Panc1 (cell line): ENCODE data around the gene GNA12. TPM values are rescaled to one million over a fixed set of nuclear protein-coding genes. Genes with fewer than 3 reads are reported as not detected.

Source experiments
- ATAC-seq: fragments of 200-7000 bp; cut with Tn5 transposase; 2 replicates; pipeline ENCODE4 v1.9.1; 2020; ENCODE audit warnings: mild to moderate bottlenecking, moderate library complexity
- BruUV-seq: library from RNA; stranded (reverse); fragments of 400-500 nt; replicated peaks from 2 replicates; lab custom pipeline; 2021; lab: Mats Ljungman, UMichigan
- CTCF ChIA-PET: fragments of 300-600 bp; sonication (Branson Sonifier 250); formaldehyde crosslinking; loops from one replicate; lab custom pipeline; 2022; ENCODE audit warnings: antibody characterized with exemption; lab: Charles Lee
- POLR2A ChIA-PET: fragments of 300-600 bp; sonication (Branson Sonifier 250); formaldehyde crosslinking; loops from one replicate; lab custom pipeline; 2022; ENCODE audit warnings: antibody characterized with exemption; lab: Charles Lee
- DNase-seq: peaks from one replicate; pipeline ENCODE4 v3.0.0-alpha.2; 2010; ENCODE audit warnings: low read depth, low spot score
- H3K27ac ChIP-seq: 2 replicates; pipeline ENCODE4 v1.5.1; 2011; ENCODE audit warnings: mild to moderate bottlenecking, low read length, inconsistent platforms
- H3K27me3 ChIP-seq: fragments of 200-500 bp; sonication (Bioruptor generic); 2 replicates; pipeline ENCODE4 v1.6.0; 2014; ENCODE audit warnings: low read length, inconsistent platforms; ENCODE audit not compliant: control insufficient read depth, insufficient read depth
- H3K36me3 ChIP-seq: fragments of 200-500 bp; sonication (Bioruptor generic); 2 replicates; pipeline ENCODE4 v1.5.1; 2014; ENCODE audit warnings: inconsistent platforms, mild to moderate bottlenecking, low read length, moderate library complexity; ENCODE audit not compliant: control insufficient read depth, insufficient read depth
- H3K4me1 ChIP-seq: 2 replicates; pipeline ENCODE4 v1.5.1; 2011; ENCODE audit warnings: inconsistent platforms, mild to moderate bottlenecking, low read length, moderate library complexity; ENCODE audit not compliant: control insufficient read depth, insufficient read depth
- H3K4me3 ChIP-seq, 2 experiments: 2 replicates each; pipeline ENCODE4 v1.5.1; 2011 to 2012; ENCODE audit warnings: low read depth in 2 of 2, low read length in 2 of 2, mild to moderate bottlenecking in 2 of 2, inconsistent platforms in 1 of 2, moderate library complexity in 1 of 2
- H3K9me3 ChIP-seq: fragments of 200-500 bp; sonication (Bioruptor generic); 2 replicates; pipeline ENCODE4 v1.5.1; 2014; ENCODE audit warnings: low read depth, mild to moderate bottlenecking, inconsistent platforms, low read length, moderate library complexity; ENCODE audit not compliant: control insufficient read depth, insufficient read depth
- POLR2AphosphoS5 ChIP-seq: IDR thresholded peaks from 2 replicates; pipeline ENCODE4 v1.6.1; 2012; ENCODE audit warnings: mild to moderate bottlenecking, low read depth, low read length, moderate library complexity
- SIN3A ChIP-seq: IDR thresholded peaks from 2 replicates; pipeline ENCODE4 v1.6.1; 2012; ENCODE audit warnings: low read depth, mild to moderate bottlenecking, low read length, moderate library complexity, borderline replicate concordance; ENCODE audit not compliant: insufficient read depth
- TCF7L2 ChIP-seq: IDR thresholded peaks from 2 replicates; pipeline ENCODE4 v1.6.1; 2011; ENCODE audit warnings: mild to moderate bottlenecking, low read depth, low read length, inconsistent platforms
- in situ Hi-C: cut with HindIII; loops from 2 replicates; pipeline ENCODE4 v1.10.0; 2016; ENCODE audit warnings: low sequenced_read_pairs, low pct_unique_long_range_greater_than_20kb
- intact Hi-C: fragments of 100-400 bp; cut with micrococcal nuclease; formaldehyde crosslinking; loops from one replicate; pipeline ENCODE4 v1.10.0; 2022; ENCODE audit not compliant: unreplicated experiment
- total RNA-seq: library from RNA; stranded (reverse); gene quantifications from one replicate; pipeline ENCODE4 v1.2.1, GENCODE V29; 2021; ENCODE audit not compliant: unreplicated experiment
- TF ChIP-seq, protein P1 (sequence below): fragments of 450-650 bp; IDR thresholded peaks from 2 replicates; pipeline ENCODE4 v1.5.1; 2017; ENCODE audit warnings: mild to moderate bottlenecking
- TF ChIP-seq, protein P2 (sequence below), 2 experiments: IDR thresholded peaks; 2 replicates each; pipeline ENCODE4 v1.6.1; 2011 to 2012; ENCODE audit warnings: low read depth in 2 of 2, control low read depth in 1 of 2, low read length in 1 of 2, mild to moderate bottlenecking in 1 of 2, moderate library complexity in 1 of 2; ENCODE audit not compliant: insufficient read depth in 1 of 2

Gene GNA12
- total RNA-seq, 1 experiment from 2014 or later = 139 TPM

DNA sequence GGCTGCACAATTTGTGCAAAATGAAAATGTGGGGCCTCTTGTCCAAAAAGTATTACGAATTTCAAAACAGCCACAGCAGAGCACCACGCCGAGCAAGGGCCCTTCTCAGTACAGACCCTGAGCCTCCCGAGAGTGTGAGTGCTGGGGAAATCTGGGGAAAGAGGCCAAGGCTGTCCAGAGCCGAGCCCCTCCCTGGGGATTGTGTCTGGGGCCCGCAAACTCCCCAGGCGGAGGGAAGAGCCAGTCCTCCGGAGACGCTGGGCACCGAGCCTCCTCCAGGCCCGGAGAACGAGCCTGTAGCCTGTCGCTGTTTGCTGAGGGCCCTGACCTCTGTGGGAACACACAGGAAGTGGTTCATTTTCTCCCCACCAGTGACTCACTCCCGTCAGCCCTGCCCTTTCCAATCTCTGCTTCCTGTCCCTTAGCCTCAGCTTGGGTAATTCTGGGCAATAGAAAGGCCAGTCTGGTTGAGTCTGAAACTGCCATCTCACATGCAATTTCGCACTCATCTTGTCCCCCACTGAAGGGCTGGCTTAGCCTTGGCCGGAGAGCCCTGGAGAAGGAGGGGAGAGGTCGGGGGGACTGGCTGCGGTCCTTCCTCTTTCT, 19.5 kb upstream of the GNA12 start:
- peak; percentile 94 for ATAC-seq
- intact Hi-C loops = no loop called here
- in situ Hi-C loops = no loop called here
- no peaks in the 10 kb centered on the region for H3K36me3 ChIP-seq
- peak; percentile 92 for DNase-seq
- POLR2A ChIA-PET = interaction anchor here (0.7 to 0.8 kb wide), 2 partner anchors 19 to 439 kb away, joined by 3 to 4 read pairs; no protein-coding TSS in a partner anchor
- TF ChIP-seq, protein P1, sequence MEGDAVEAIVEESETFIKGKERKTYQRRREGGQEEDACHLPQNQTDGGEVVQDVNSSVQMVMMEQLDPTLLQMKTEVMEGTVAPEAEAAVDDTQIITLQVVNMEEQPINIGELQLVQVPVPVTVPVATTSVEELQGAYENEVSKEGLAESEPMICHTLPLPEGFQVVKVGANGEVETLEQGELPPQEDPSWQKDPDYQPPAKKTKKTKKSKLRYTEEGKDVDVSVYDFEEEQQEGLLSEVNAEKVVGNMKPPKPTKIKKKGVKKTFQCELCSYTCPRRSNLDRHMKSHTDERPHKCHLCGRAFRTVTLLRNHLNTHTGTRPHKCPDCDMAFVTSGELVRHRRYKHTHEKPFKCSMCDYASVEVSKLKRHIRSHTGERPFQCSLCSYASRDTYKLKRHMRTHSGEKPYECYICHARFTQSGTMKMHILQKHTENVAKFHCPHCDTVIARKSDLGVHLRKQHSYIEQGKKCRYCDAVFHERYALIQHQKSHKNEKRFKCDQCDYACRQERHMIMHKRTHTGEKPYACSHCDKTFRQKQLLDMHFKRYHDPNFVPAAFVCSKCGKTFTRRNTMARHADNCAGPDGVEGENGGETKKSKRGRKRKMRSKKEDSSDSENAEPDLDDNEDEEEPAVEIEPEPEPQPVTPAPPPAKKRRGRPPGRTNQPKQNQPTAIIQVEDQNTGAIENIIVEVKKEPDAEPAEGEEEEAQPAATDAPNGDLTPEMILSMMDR = no peak
- peak; percentile 90 for TF ChIP-seq POLR2AphosphoS5
- BruUV-seq = no TSS peak
- H3K27ac ChIP-seq = peak overlapping the region; percentile 95
- peak overlapping the region; percentile 5 to 44 for H3K4me3 ChIP-seq
- no peaks in the 10 kb centered on the region for H3K9me3 ChIP-seq
- H3K4me1 ChIP-seq = peaks cover 35% of the 10 kb centered on the region
- H3K27me3 ChIP-seq = no peaks in the 10 kb centered on the region
- CTCF ChIA-PET = interaction anchor here (0.9 kb wide), 1 partner anchor 291 kb away, joined by 3 read pairs; no protein-coding TSS in a partner anchor

DNA sequence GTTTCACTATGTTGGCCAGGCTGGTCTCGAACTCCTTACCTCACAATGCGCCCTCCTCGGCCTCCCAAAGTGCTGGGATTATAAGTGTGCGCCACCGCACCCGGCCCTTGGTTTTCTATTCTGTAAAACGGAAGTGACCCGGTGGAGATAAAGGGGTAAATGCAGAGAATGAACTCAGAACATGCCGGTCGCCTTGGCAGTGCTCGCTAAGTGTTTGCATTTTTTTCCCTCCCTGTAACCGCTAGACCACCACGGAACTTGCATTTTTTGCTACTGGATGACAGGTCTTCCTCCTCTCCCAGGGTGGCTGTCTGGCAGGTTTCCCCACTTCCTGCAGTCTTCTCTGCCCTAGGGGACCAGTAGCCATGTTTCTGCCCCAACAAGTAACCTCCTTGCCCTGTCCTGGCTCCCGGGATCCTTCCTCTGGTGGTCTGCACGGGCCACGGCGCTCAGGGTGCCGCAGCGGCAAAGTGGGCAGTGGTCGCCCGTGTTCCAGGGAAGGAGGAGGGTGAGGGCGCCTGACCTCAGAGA, 18.8 kb upstream of the GNA12 start:
- TSS peak; percentile 91 for BruUV-seq
- H3K27me3 ChIP-seq = no peaks in the 10 kb centered on the region
- in situ Hi-C loops (no loop called here), intact Hi-C loops (no loop called here)
- TF ChIP-seq TCF7L2 = no peak
- TF ChIP-seq, protein P1 = no peak
- no peak for TF ChIP-seq POLR2AphosphoS5
- TF ChIP-seq SIN3A = no peak
- TF ChIP-seq, protein P2, sequence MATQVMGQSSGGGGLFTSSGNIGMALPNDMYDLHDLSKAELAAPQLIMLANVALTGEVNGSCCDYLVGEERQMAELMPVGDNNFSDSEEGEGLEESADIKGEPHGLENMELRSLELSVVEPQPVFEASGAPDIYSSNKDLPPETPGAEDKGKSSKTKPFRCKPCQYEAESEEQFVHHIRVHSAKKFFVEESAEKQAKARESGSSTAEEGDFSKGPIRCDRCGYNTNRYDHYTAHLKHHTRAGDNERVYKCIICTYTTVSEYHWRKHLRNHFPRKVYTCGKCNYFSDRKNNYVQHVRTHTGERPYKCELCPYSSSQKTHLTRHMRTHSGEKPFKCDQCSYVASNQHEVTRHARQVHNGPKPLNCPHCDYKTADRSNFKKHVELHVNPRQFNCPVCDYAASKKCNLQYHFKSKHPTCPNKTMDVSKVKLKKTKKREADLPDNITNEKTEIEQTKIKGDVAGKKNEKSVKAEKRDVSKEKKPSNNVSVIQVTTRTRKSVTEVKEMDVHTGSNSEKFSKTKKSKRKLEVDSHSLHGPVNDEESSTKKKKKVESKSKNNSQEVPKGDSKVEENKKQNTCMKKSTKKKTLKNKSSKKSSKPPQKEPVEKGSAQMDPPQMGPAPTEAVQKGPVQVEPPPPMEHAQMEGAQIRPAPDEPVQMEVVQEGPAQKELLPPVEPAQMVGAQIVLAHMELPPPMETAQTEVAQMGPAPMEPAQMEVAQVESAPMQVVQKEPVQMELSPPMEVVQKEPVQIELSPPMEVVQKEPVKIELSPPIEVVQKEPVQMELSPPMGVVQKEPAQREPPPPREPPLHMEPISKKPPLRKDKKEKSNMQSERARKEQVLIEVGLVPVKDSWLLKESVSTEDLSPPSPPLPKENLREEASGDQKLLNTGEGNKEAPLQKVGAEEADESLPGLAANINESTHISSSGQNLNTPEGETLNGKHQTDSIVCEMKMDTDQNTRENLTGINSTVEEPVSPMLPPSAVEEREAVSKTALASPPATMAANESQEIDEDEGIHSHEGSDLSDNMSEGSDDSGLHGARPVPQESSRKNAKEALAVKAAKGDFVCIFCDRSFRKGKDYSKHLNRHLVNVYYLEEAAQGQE (IDR thresholded peaks at IDR 0.05; ENCODE audit: insufficient read depth in 1 of 2, low read depth in 2 of 2, low read length in 1 of 2) = no peak
- POLR2A ChIA-PET = no interaction called here
- H3K36me3 ChIP-seq = no peaks in the 10 kb centered on the region
- CTCF ChIA-PET = no interaction called here
- peaks cover 35% of the 10 kb centered on the region for H3K4me1 ChIP-seq
- DNase-seq (no peak), ATAC-seq (peak; percentile 37)
- peak overlapping the region; percentile 95 for H3K27ac ChIP-seq
- peak overlapping the region; percentile 5 to 44 for H3K4me3 ChIP-seq
- no peaks in the 10 kb centered on the region for H3K9me3 ChIP-seq
